HG03039 (cell line): ENCODE results near the gene EPM2AIP1.
"Not testable (repeated sequence)": the region's sequence is repeated elsewhere in the genome, so short reads cannot be mapped to it uniquely, and the experiment has no call there.

ENCODE experiments used
- ATAC-seq: cut with Tn5 transposase; IDR thresholded peaks from one replicate; pipeline ENCODE4 v1.9.1; 2021; ENCODE audit warnings: mild to moderate bottlenecking, moderate library complexity; ENCODE audit not compliant: unreplicated experiment

EPM2AIP1 gene

DNA sequence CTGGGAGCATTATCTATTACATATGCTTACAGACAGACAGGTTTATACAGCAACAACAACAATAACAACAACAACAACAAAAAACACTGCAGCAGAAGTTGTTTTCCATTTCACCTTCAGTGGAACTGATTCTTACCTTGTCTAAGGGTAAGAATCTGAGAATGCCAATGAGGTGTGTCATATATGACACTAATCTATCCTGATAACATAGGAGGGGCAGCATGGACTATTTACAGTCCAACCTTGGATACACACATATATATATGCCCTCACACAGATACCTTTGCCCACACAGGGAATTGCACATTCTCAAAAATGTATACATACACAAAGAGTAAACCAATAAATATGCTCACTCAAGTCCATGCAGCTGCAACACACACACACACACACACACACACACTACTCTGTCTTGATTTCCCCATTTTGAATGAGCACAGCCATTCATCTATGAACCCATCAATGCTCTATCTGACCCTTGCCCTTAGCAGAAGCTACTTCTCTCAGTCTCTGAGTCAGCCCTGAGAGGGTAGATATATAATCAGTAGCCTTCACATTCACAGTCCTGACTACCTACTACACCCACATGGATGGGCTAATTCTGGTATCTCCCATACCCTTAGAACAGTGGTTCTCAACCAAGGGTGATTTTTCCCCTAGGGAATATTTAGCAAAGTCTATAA is 38.3 kb downstream of the EPM2AIP1 start:
- no peak for ATAC-seq

DNA sequence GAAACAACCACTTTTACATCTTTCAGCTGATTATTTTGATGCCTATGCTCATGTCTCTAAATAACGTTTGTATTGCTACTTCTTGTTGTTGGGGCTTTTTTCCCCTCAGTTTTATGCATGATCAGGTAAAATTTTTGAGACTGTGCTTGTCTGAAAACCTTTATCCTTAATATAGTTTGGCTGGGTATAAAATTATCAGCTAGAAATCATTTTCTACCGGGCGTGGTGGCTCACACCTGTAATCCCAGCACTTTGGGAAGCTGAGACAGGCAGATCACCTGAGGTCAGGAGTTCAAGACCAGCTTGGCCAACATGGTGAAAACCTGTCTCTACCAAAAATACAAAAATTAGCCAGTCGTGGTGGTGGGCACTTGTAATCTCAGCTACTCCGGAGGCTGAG is 45.1 kb downstream of the EPM2AIP1 start:
- not testable (repeated sequence) for ATAC-seq

DNA sequence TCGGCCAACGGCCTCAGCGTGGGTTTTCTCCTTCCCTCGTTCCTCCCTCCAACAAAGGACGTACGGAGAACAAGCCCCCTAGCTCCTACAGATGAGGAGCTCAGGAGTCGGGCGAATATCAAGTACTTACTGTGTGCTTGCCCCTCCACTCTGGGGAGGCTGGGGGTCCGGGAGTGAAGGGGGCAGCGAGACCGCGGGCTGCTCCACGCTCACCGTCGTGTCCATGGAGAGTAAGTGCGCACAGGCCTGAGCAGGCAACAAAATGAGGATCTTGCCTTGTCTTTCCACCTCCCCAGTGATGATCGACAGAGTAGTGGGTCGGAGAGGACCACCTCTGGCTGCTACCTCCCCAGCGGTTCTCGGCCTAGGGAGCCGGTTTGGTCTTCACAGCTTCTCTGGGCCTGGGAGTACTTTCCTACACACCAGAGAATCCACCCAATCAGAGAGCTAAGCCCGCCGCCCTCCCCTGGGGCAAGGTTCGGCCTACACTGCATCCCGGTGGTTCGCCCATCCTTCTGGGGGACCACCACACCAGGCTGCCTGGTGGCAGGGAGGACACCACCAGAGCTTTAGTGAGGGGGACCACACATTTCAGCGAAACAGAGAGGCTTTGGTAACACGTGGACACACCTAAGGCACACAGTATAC is 47.5 kb downstream of the EPM2AIP1 start:
- no peak for ATAC-seq

DNA sequence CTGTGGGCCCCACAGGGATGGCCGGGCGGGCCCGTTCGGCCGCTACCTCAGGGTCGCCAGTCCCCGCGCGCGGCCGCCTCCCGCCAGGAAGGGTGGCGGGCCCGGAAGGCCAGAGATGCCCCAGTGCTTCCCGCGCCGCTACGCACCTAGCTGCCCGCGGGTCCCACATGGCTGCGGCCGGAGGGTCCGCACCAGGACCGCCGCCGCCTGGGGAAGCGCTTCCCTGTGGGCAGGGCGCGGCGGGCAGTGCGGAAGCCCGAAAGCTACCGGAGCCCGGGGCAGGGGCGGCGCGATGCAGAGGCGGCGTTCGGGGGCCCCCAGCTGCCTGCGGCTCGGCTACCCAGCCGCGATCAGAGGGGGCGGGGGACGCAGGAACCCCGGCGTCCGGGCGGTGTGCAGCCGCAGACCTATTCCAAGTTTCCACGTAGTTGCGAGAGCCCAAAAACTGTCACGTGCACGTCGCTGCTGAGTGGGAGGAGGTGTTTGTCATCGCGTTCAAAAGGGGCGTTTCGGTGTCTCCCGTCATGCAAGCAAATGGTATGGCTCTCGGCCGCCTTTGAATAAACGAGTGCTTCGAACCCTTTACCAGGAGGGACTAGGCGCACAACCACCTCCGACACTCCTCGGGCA is 48.2 kb downstream of the EPM2AIP1 start, which contains the start of gene TRANK1:
Gene TRANK1, minus strand, starts transcription at position 414 of the 630 bp plus-strand sequence. Its CDS starts 245 bp downstream, at position 169.
- peak; percentile 60 for ATAC-seq

DNA sequence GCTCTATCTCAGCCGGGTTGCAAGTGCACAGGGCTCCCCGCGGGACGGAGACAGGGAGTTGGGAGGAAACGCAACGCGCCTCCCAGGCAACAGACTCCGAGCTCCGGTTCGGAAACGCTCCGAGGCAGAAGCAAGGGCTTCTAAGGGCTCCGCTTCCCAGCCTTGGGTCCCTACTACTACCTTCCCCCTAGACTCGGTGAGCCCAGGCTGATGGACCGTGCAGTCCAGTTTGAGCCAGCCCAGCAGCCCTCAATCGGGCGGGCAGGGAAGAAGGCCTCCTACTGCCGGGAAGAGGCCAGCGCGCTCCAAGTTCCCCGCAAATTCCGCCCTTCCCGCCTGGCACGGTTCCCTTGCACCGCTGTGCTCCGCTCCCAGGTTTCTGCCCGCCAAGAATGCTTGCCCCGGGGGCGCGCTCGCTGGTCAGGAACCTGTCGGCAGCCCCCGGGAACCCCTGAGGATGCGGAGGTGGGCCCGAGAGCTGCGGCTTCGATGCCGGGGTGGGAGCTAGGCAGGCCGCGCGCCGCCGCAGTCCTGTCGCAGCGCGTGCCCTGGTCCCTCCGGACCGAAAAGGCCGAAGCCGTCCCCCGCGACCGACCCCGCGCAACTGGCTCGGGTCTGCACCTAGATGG is 48.8 kb downstream of the EPM2AIP1 start:
- ATAC-seq: peak; percentile 37

DNA sequence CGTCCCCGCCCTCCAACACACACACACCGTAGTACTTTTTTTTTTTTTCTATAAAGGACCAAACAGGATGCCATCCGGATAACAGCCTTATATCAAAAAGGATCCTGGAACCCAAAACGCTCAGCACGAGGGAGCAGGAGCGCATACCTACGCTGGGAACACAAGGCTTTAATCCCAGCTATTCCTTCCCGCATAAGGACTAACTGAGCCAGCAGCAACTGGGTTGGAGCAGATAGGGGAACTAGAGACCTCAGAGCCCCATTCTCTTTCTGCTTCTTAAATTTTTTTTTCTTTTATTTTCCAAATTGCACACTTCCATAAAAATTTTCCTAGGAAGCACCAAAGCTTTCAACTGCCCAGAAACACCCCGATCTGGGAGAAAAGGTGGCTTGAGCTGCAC is 49.3 kb downstream of the EPM2AIP1 start:
- ATAC-seq: no peak

DNA sequence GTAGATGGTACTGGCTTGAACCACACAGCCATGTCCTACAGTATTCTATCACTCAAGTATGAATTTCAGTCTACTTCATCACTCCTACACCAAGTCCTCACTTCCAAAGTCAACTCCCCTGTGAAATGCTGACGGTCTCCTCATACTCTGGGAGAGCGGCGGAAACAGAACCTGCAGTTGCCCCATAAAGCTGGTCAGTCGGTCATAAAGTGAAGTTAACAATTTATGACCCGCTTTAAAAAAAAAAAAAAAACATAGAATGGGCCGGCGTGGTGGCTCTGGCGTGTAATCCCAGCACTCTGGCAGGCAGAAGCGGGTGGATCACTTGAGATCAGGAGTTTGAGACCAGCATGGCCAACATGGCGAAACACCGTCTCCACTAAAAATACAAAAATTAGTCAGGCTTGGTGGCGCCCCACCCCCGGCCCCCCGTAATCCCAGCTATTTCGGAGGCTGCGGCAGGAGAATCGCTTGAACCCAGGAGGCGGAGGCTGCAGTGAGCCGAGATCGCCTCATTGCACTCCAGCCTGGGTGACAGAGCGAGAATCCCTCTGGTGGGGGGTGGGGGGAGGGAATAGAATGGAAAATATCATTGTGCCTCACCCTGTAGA is 50.2 kb downstream of the EPM2AIP1 start:
- no peak for ATAC-seq

DNA sequence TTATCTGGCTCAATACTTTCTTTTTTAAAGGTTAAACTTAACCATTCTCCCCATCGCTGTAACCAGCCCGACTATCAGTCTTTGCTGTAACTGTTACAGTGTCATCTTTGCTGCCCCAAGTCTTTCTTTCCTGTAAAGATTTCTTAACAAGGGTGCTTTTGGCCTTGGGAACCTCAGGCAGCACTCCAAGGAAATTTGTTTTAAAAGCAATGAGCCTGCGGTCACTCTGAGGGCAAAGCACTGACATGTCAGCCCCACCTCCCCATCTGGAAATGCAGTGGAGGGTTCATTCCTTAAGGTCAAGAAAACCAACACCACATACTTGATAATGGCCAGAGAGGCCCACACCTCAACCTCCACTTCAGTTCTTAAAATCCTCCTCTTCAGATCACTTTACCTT is 51.3 kb downstream of the EPM2AIP1 start:
- no peak for ATAC-seq

DNA sequence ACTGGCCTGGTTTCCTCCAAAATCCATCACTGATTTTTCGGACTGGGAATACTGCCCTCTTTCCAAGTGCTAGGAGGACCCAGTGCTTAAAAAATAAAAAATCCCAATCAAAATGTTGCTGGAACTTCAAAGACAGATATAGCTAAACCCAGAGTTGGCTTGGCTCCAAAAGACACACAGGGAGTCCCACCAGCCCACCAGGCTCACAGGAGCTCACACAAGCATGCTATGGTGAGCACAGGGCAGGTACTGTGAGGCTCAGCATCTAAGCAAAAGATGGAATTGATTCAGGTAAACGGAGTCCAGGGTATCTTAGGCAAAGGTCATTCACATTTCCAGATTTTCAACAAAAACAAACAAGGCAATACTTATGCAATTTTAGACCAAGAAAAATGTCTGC is 51.8 kb downstream of the EPM2AIP1 start:
- no peak for ATAC-seq

DNA sequence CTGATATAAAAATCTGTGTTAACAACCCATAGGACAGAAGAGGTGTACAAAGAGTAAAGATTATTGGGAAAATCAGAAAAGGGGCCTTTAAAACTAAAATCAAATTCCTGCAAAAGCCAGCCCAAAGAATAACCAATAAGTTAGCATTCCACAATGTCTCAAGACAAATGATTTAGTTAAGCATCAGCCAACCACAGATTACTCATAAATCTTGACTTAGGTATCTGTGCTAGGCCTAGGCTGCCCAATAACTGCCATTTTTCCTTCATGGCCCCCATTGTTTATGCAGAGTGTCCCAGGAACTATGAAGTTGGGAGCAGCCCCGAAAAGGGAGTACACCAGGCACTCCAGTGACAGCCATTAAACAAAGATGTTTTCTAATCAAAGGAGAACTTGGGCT is 55.4 kb downstream of the EPM2AIP1 start:
- no peak for ATAC-seq
